HepG2 (cell line): Measurements from ENCODE around the gene UNC5B.

Source experiments
- AGO1 ChIP-seq: fragments of 200-400 bp; formaldehyde crosslinking; IDR thresholded peaks from 2 replicates; pipeline ENCODE4 v1.6.1; 2017; ENCODE audit warnings: mild to moderate bottlenecking, low read depth, low read length, moderate library complexity; ENCODE audit not compliant: poor library complexity, severe bottlenecking
- HNF4A ChIP-seq: sonication (generic); formaldehyde crosslinking; IDR thresholded peaks from 2 replicates; pipeline ENCODE4 v1.4.0; 2020; ENCODE audit warnings: missing genetic modification reagents
- NCOA5 ChIP-seq: sonication (generic); formaldehyde crosslinking; IDR thresholded peaks from 2 replicates; pipeline ENCODE4 v1.4.0; 2020; ENCODE audit warnings: missing genetic modification reagents
- POLR2A ChIP-seq, 2 experiments: IDR thresholded peaks; 2 replicates each; pipeline ENCODE4 v1.6.1; 2011; ENCODE audit warnings: low read depth in 2 of 2, low read length in 2 of 2, mild to moderate bottlenecking in 1 of 2, moderate library complexity in 1 of 2; ENCODE audit not compliant: insufficient read depth in 1 of 2
- REPIN1 ChIP-seq: sonication (generic); formaldehyde crosslinking; IDR thresholded peaks from 2 replicates; pipeline ENCODE4 v1.8.0; 2022; ENCODE audit warnings: missing genetic modification reagents, low read depth, mild to moderate bottlenecking, borderline replicate concordance
- RORA ChIP-seq: sonication (generic); formaldehyde crosslinking; IDR thresholded peaks from 2 replicates; pipeline ENCODE4 v1.5.0; 2020; ENCODE audit warnings: mild to moderate bottlenecking, missing genetic modification reagents, moderate library complexity
- SALL2 ChIP-seq: sonication (generic); formaldehyde crosslinking; IDR thresholded peaks from 2 replicates; pipeline ENCODE4 v1.8.1; 2023; ENCODE audit warnings: mild to moderate bottlenecking, missing genetic modification reagents, inconsistent platforms
- SMAD9 ChIP-seq: sonication (generic); formaldehyde crosslinking; IDR thresholded peaks from 2 replicates; pipeline ENCODE4 v1.5.1; 2020; ENCODE audit warnings: mild to moderate bottlenecking, missing genetic modification reagents
- TCF7L2 ChIP-seq: IDR thresholded peaks from 2 replicates; pipeline ENCODE4 v1.6.1; 2011; ENCODE audit warnings: mild to moderate bottlenecking, low read depth, low read length, moderate library complexity
- ZNF232 ChIP-seq: sonication (generic); formaldehyde crosslinking; IDR thresholded peaks from 2 replicates; pipeline ENCODE4 v1.4.0; 2020; ENCODE audit warnings: missing genetic modification reagents, borderline replicate concordance
- ZNF557 ChIP-seq: sonication (generic); formaldehyde crosslinking; IDR thresholded peaks from 2 replicates; pipeline ENCODE4 v1.4.0; 2020; ENCODE audit warnings: missing genetic modification reagents
- ZNF704 ChIP-seq: sonication (generic); formaldehyde crosslinking; IDR thresholded peaks from 2 replicates; pipeline ENCODE4 v1.8.1; 2023; ENCODE audit warnings: mild to moderate bottlenecking, inconsistent platforms, moderate library complexity, missing genetic modification reagents, borderline replicate concordance
- ZNF749 ChIP-seq: sonication (generic); formaldehyde crosslinking; IDR thresholded peaks from 2 replicates; pipeline ENCODE4 v1.8.0; 2022; ENCODE audit warnings: mild to moderate bottlenecking, missing genetic modification reagents, moderate library complexity, borderline replicate concordance
- TF ChIP-seq, protein P1 (sequence below), 2 experiments: sonication (generic) in 1 of 2; formaldehyde crosslinking in 1 of 2; IDR thresholded peaks; 2 replicates each; pipeline versions ENCODE4 v1.4.0 to v1.6.1; 2018 to 2020; ENCODE audit warnings: missing genetic modification reagents in 2 of 2, borderline replicate concordance in 1 of 2, low read depth in 1 of 2, mild to moderate bottlenecking in 1 of 2, missing biosample characterization in 1 of 2

DNA sequence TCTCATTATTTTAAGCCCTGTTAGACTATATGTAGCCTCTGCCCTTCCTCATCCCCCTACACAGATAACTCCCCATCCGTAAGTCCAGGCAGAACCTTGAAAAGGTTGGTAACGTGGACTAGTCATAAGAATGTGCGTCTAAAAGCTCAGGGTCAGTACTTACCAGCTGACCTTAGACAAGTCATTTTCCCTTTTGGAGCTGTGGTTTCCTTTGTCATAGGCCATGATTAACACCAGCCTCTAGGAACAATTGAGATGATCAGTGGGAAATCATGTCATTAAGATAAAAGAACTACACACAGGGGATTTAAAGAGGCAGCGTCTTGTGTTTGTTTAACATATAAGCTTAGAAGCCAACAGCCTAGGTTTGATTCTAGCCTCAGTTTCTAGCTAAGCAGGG is 6.9 kb upstream of the UNC5B start:
- TF ChIP-seq POLR2A (IDR thresholded peaks at IDR 0.05; ENCODE audit: insufficient read depth in 1 of 2, low read depth in 2 of 2, low read length in 2 of 2) (no peak), NCOA5 (no peak), SALL2 (no peak), ZNF232 (no peak), SMAD9 (CRISPR knock-in tag) (no peak), ZNF749 (CRISPR knock-in tag) (no peak), RORA (CRISPR knock-in tag) (no peak), AGO1 (no peak), TCF7L2 (no peak), ZNF557 (CRISPR knock-in tag) (no peak), ZNF704 (no peak), REPIN1 (no peak), HNF4A (CRISPR knock-in tag) (no peak)
- TF ChIP-seq, protein P1, sequence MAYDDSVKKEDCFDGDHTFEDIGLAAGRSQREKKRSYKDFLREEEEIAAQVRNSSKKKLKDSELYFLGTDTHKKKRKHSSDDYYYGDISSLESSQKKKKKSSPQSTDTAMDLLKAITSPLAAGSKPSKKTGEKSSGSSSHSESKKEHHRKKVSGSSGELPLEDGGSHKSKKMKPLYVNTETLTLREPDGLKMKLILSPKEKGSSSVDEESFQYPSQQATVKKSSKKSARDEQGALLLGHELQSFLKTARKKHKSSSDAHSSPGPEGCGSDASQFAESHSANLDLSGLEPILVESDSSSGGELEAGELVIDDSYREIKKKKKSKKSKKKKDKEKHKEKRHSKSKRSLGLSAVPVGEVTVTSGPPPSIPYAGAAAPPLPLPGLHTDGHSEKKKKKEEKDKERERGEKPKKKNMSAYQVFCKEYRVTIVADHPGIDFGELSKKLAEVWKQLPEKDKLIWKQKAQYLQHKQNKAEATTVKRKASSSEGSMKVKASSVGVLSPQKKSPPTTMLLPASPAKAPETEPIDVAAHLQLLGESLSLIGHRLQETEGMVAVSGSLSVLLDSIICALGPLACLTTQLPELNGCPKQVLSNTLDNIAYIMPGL (CRISPR knock-in tag; IDR thresholded peaks at IDR 0.05; ENCODE audit: borderline replicate concordance in 1 of 2, low read depth in 1 of 2): no peak
